Activated T-cell treated with anti-CD3 and anti-CD28 coated beads for 48 hours (primary cell): ENCODE results near the gene ZNF611.
"Not testable (repeated sequence)": the region's sequence is repeated elsewhere in the genome, so short reads cannot be mapped to it uniquely, and the experiment has no call there.

Experiments
- DNase-seq: peaks from one replicate; pipeline ENCODE4 v3.0.0-alpha.2; 2020; ENCODE audit warnings: low read depth

Gene ZNF611

GRCh38 chr19:52716522-52716921 is 18.3 kb downstream of the ZNF611 start:
- DNase-seq = no peak

DNA sequence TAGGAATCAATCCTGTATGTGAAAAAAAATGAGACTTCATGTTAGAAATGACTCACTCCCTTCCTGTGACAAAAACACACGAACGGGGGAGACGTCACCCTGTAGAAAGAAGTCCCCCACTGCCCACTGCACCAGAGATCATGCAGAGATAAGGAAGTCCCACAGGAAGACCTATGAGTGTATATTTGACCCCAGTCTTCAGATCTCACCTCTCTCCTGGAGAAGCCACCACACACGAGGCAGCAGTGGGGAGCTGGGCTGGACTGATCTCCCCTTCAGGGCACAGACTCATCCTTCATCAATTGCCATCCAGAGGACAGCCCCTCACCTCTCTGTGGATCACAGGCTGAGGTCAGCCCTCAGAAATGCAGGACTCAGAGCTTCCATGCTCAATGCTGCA is 18.9 kb downstream of the ZNF611 start:
- not testable (repeated sequence) for DNase-seq

- not testable (repeated sequence) for DNase-seq
These were observed 19.5 kb downstream of the ZNF611 start for GRCh38 chr19:52715330-52715729.

DNA sequence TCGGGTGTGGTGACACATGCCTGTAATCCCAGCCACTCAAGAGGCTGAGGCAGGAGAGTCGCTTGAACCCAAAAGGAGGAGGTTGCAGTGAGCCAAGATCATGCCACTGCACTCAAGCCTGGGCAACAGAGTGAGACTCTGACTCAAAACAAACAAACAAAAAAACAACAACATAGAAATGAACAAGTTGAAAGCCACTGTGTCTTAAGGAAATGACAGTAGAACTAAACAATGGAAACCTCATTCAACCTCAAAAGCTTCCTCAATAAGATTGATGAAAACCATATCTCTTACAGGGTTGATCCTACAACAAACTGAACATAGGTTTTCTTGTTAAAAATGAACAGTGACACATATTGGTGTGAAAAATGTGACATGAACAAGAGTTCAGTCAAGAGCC is 21.8 kb downstream of the ZNF611 start:
- DNase-seq = not testable (repeated sequence)

DNA sequence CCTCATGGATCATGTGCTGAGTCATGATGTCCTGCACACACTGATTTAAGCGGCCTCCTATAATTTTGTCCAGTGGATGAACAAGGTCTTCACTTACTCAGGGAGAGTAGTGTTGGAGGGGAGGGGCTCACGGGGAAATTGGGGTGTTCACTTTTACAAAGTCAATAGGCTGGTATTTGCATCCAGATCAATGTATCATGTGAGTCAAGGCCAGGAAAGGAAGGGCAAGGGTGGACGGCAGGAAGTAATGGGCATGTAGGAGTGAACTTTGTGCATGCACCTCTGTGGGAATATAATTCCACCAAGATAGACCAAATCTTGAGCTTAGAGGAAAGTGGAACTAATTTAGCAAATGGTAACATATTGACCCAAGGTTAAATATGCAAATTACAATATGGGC is 23.2 kb downstream of the ZNF611 start:
- DNase-seq = not testable (repeated sequence)

DNA sequence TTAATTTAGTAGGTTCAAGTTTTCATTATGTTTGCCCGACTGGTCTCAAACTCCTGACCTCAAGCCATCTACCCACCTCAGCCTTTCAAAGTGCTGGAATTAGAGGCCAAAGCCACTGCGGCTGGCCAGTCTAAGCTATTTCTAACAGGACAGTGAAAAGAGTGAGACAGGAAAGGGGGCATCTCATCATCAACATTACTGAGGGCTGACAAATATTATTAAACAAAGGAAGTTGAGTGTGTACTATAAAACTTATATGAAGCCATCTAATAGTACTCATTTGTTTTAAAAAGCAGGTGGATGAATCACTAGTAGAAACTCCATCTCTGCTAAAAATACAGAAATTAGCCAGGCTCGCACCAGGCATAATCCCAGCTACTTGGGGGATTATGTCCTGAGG is 24.3 kb downstream of the ZNF611 start:
- DNase-seq = no peak

DNA sequence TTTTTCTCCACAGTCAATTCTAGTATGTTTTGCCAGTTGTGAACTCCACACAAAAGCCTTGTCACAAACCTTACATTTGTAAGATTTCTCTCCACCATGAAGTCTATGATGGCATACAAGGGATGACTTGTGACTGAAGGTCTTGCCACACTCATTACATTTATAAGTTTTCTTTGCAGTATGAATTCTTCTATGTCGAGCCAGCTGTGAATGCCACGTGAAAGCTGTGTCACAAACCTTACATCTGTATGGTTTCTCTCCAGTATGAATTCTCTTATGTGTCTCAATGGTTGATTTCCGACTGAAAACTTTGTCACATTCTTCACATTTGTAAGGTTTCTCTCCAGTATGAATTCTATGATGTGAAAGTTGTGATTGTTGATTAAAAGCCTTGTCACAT is 29.2 kb downstream of the ZNF611 start:
- DNase-seq = not testable (repeated sequence)

- no peak for DNase-seq
These were observed 30.9 kb downstream of the ZNF611 start for GRCh38 chr19:52703917-52704316.

DNA sequence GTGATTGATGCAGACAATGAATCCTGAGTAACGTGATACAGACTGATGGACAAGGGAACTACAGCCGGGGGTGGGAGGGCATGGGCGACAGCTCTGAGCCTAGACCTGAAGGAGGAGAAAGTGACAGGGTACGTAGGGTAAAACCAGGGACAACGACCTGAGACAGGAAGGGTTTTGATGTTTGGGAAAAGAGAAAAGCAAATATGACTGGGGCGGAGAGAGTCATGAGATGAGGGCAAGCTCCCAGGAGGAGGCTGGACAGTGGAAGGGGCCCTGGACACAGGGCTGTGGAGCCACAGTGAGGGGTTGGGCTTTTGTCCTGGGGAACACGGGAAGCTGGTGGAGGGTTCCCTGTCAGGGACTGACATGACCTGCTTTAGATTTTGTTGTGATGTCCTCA is 34.2 kb downstream of the ZNF611 start:
- DNase-seq = no peak

- not testable (repeated sequence) for DNase-seq
These were observed 35.3 kb downstream of the ZNF611 start for GRCh38 chr19:52699555-52699954.

DNA sequence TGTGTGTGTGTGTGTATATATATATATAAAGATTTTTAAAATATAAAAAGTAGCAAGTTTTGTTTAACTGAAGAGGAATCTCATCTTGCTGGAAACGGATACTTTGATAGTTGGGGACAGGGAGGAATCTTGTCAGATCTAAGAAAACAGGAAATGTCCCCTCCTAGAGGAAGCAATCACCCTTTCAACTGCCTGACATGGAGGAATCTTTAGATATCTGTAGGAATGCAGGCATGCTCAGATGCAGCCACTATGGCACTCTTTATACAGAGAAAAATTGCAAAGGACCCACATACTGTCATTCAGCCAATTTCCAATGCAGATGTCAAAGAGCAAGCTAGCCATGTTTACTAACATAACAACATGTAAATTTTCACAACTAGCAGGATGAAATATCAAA is 38.8 kb downstream of the ZNF611 start:
- DNase-seq = no peak

DNA sequence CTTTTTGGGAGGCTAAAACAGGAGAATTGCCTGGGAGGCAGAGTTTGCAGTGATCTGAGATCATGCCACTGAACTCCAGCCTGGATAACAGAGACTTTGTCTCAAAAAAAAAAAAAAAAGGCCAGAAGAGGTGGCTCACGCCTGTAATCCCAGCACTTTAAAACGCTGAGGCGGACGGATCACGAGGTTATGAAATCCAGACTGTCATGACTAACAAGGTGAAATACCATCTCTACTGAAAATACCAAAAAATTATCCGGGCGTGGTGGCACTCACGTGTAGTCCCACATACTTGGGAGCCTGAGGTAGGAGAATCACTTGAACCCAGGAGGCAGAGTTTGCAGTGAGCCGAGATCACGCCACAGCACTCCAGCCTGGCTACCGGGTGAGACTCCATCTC is 39.9 kb downstream of the ZNF611 start:
- DNase-seq = no peak

DNA sequence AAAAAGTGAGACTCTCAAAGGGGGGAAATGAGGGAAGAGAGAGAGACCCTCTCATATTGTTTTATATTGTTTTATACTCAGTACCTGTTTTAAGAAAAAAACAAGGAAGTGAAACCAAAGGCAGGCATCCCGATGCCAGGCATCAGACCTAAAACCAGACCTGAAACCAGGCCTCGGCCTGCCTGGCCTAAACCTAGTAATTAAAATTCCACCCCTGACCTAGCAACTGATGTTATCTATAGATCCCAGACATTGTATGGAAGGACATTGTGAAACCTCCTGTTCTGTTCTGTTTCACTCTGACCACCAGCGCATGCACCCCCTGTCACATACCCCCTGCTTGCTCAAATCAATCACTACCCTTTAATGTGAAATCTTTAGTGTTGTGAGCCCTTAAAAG is 40.6 kb downstream of the ZNF611 start:
- DNase-seq = not testable (repeated sequence)

DNA sequence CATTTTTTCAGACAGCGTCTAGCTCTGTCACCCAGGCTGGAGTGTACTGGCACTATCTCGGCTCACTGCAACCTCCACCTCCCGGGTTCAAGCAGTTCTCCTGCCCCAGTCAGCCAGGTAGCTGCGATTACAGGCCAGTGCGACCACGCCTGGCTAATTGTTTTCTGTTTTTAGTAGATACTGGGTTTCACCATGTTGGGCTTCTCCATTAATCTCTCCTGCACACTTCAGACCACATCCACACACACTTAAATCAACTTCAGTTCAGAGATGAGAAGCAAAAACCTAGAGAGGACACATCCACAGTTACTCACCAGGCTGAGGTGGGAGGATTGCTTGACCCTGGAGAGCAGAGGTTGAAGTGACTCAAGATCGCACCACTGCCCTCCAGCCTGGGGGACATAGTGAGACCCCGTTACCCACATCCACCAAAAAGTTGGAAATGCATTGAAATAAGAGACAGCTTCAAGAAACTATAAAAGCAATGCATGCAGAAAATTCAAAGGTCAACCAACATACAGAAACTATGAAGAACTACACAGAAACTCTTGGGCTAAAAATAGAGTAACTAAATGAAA is 42.3 kb downstream of the ZNF611 start:
- DNase-seq = no peak

DNA sequence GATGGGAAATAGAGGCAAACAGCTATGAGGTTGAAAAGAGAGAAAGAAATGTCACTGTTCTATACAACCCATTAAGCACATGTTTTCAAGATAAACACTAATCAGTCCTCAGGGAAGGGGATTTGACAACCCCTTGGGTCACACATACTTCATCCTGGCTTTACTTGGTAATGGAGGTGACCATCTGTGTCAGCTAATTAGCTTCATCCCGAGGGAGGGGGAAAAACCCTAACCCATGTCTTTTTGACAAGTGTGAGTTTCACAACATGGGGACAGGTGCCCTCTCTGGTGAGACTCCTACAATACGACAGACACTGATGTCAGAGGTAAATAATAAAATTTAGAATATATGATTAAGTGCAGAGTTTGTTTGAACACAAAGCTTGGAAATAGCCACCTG is 43.1 kb downstream of the ZNF611 start:
- no peak for DNase-seq

GRCh38 chr19:52691215-52691610 is 43.6 kb downstream of the ZNF611 start:
- DNase-seq = no peak

DNA sequence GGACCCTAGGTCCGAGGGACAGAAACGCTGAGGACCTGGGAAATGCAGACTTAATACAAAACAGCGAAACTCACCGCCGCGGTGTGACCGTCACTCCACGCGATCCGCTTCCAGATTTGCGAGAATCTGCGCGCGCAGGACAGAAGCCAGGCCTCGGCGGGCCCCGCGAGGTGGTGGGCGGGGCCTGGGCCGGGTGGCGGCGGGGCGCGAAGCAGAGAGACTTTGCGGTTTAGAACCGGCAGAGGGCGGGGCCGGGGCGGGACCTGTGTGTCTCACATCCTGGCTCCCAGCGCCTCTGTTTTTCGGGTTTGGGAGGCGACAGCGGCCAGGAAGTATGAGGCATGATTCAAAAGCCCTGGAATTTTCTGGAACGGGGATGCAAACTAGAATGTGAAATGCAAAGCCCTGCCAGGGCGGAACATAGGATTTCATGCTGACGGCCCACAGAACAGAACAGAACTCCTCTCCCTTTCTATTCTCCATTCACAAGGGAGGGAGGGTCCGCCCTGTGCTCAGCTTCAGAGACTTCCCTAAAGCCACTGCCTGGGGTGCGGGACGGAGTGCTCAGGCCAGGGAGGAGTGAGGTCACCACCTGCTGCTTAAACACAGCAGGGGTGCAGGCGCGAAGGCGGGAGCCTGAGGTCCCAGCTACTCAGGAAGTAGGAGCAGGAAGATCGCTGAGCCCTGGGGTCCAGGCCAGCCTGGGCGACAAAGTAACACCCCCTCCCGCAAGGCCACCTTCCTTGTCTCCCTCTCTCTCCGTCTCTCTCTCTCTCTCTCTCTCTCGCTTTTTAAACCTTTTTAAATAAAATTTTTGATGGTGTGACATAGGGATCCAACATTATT is 44.3 kb downstream of the ZNF611 start:
- peak; percentile 88 for DNase-seq

GRCh38 chr19:52689843-52690368 is 44.9 kb downstream of the ZNF611 start:
- DNase-seq = peak; percentile 15

DNA sequence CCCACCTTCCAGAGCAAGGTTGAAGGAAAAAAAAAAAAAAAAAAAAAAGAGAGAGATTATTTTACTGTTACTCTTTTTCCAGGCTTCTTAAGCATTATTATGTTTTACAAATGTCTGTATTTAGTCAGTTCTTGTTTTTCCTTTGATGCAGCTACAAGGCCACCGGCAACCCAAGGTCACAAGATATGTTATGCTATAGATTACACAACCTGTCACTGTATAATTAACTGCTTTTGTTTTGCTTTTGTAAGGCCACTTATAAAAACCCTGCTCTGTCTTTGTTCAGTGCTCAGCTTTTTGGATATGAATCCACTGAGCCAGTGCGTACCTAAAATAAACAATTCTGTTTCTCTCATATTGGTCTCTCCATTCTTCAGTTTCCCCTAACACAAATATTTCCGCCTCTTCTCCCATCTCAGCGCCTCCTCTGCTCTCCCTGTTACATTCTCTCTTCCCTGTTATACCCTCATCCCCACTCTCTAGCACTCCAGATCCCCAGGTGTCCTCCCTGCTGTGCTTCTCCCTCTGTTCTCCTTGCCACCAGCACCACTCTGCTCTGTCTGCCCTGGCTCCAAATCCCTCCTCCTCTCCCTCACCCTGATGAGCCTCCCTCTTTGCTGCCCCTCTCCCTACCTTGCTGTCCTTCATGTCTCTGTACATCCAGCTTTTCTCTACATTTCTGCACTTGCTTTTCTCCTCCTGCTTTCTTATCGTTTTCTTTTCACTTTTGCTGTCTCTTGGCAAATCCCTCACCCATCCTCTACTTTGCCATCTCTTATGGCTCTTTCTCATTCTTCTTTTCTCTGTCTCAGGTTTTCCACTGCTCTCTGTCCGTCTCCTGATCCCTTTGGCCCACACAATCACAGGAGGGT is 45.7 kb downstream of the ZNF611 start:
- not testable (repeated sequence) for DNase-seq

DNA sequence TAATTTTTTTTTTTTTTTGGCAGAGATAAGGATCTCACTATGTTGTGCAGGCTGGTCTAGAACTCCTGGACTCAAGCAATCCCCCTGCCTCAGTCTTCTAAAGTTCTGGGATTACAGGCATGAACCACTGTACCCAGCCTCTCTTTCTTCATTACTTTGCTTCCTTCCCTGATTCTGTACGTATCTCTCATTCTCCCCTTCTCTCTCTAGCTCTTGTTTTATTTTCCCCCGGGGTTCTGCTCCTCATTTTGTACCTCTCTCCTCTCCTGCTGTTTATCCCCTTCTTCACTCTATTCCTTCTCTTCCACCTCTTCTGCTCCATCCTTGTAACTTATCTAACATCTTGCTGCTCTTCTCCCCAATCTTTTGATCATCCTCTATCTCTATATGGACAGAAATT is 46.5 kb downstream of the ZNF611 start:
- DNase-seq = no peak

DNA sequence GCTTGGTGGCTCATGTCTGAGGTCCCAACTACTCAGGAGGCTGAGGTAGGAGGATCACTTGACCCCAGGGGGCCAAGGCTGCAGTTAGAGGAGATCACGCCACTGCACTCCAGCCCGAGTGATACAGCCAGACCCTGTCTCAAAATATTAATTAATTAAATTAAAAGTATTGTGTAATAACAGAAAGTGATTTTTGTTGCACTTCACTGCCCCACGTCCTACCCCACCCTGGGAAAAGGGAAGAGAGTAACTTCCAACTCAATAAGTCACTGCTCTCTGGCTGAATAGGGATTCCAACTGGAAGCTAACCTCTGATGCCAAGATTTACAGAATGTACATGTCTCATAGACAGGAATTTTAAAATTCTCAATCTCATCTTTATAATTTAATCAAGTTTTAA is 47.2 kb downstream of the ZNF611 start:
- no peak for DNase-seq

DNA sequence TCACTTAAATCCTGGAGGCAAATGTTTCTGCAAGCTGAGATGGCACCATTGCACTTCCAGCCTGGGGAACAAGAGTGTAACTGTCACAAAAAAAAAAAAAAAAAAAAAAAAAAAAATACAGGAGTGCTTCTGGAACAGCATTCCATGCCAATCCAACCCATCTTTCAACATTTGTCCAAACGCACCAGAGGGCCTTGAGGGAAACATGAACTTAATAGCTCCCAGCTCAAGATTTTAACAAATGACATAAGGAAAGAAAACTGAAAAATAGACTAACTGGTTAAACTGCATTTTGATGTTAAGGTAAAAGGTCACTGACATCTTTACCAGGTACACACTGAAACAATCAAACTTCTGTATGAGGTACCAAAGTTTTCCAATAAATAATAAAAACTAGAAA is 49.0 kb downstream of the ZNF611 start:
- DNase-seq = no peak

- DNase-seq = not testable (repeated sequence)
These were observed 53.6 kb downstream of the ZNF611 start for GRCh38 chr19:52681216-52681615.
